ENCODE results near the gene FYCO1.

- TF ChIP-seq, protein P1, sequence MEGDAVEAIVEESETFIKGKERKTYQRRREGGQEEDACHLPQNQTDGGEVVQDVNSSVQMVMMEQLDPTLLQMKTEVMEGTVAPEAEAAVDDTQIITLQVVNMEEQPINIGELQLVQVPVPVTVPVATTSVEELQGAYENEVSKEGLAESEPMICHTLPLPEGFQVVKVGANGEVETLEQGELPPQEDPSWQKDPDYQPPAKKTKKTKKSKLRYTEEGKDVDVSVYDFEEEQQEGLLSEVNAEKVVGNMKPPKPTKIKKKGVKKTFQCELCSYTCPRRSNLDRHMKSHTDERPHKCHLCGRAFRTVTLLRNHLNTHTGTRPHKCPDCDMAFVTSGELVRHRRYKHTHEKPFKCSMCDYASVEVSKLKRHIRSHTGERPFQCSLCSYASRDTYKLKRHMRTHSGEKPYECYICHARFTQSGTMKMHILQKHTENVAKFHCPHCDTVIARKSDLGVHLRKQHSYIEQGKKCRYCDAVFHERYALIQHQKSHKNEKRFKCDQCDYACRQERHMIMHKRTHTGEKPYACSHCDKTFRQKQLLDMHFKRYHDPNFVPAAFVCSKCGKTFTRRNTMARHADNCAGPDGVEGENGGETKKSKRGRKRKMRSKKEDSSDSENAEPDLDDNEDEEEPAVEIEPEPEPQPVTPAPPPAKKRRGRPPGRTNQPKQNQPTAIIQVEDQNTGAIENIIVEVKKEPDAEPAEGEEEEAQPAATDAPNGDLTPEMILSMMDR (conservative IDR thresholded peaks at IDR 0.05; ENCODE audit: low read length): no peak
- no peak for TF ChIP-seq EZH2phosphoT487 (IDR thresholded peaks at IDR 0.05; ENCODE audit: borderline replicate concordance)
These were observed 28.5 kb downstream of the FYCO1 start for GRCh38 chr3:45966950-45967640.
